GM12892 (cell line): ENCODE data around the gene ABCB11.

Experiments
- POLR2A ChIP-seq: IDR thresholded peaks from 2 replicates; pipeline ENCODE4 v1.6.1; 2011; ENCODE audit warnings: low read depth, low read length, control low read depth
- POLR2AphosphoS5 ChIP-seq: IDR thresholded peaks from 2 replicates; pipeline ENCODE4 v1.6.1; 2011; ENCODE audit warnings: low read depth, low read length, control low read depth

DNA sequence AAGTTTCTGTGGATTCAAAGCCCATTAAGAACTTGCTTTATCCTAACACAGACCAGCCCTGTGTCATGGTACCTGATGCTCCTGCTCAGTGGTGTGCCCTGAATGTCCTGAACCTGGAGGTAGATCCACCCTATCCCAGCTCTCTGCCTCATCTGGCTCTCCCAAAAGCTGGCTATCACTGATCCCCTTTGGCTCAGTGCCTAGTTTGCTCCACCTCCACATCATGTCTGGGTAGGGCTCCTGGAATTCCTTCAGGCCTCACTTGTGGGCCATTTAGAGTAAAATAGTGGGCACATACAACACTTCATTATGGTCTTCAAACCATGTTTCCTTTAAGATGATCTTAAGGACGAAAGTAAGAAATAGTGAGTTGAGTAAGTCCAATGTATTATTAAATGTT, 4.8 kb upstream of the ABCB11 start:
- TF ChIP-seq POLR2AphosphoS5 (no peak), POLR2A (no peak)
